ENCODE measurements around the gene PACRG.

The PACRG gene

GRCh38 chr6:162864911-162865310, 137.1 kb downstream of the PACRG start:
- no peak for DNase-seq (ENCODE audit: low read depth)

- DNase-seq (ENCODE audit: low read depth): no peak
These were observed 138.9 kb downstream of the PACRG start for GRCh38 chr6:162866656-162867055.

GRCh38 chr6:162868397-162868796, 140.6 kb downstream of the PACRG start:
- DNase-seq (ENCODE audit: low read depth): no peak

- no peak for DNase-seq (ENCODE audit: low read depth)
These were observed 144.2 kb downstream of the PACRG start for GRCh38 chr6:162871966-162872365.

GRCh38 chr6:162873537-162873936, 145.8 kb downstream of the PACRG start:
- DNase-seq (ENCODE audit: low read depth): no peak

- DNase-seq (ENCODE audit: low read depth): no peak
These were observed 147.3 kb downstream of the PACRG start for GRCh38 chr6:162875070-162875469.

- no peak for DNase-seq (ENCODE audit: low read depth)
These were observed 155.2 kb downstream of the PACRG start for GRCh38 chr6:162882801-162883481.

- no peak for DNase-seq (ENCODE audit: low read depth)
These were observed 160.4 kb downstream of the PACRG start for GRCh38 chr6:162887981-162888689.

GRCh38 chr6:162889303-162889702, 161.5 kb downstream of the PACRG start:
- DNase-seq (ENCODE audit: low read depth): no peak

GRCh38 chr6:162898011-162898410, 170.2 kb downstream of the PACRG start:
- DNase-seq (ENCODE audit: low read depth): no peak

GRCh38 chr6:162899148-162899547, 171.4 kb downstream of the PACRG start:
- DNase-seq (ENCODE audit: low read depth): no peak

GRCh38 chr6:162900503-162900902, 172.7 kb downstream of the PACRG start:
- no peak for DNase-seq (ENCODE audit: low read depth)

- DNase-seq (ENCODE audit: low read depth): no peak
These were observed 176.4 kb downstream of the PACRG start for GRCh38 chr6:162904069-162904663.

GRCh38 chr6:162906479-162906878, 178.7 kb downstream of the PACRG start:
- DNase-seq (ENCODE audit: low read depth): no peak

GRCh38 chr6:162907876-162908481, 180.2 kb downstream of the PACRG start:
- no peak for DNase-seq (ENCODE audit: low read depth)

GRCh38 chr6:162913206-162913605, 185.4 kb downstream of the PACRG start:
- DNase-seq (ENCODE audit: low read depth): no peak

GRCh38 chr6:162917506-162917905, 189.7 kb downstream of the PACRG start:
- no peak for DNase-seq (ENCODE audit: low read depth)

GRCh38 chr6:162921062-162921461, 193.3 kb downstream of the PACRG start:
- DNase-seq (ENCODE audit: low read depth): no peak

GRCh38 chr6:162921510-162922040, 193.8 kb downstream of the PACRG start:
- no peak for DNase-seq (ENCODE audit: low read depth)

GRCh38 chr6:162922563-162923166, 194.9 kb downstream of the PACRG start:
- DNase-seq (ENCODE audit: low read depth): no peak

GRCh38 chr6:162934844-162935243, 207.1 kb downstream of the PACRG start:
- no peak for DNase-seq (ENCODE audit: low read depth)

- no peak for DNase-seq (ENCODE audit: low read depth)
These were observed 212.7 kb downstream of the PACRG start for GRCh38 chr6:162940426-162940825.
